RWPE1 (cell line): ENCODE data around the gene CALHM4.
A peak's percentile ranks its signal among the peaks of the same experiment; 100 is the strongest.

Experiments
- CTCF ChIA-PET: fragments of 350-600 bp; sonication (Branson Sonifier 250); formaldehyde crosslinking; extraction: SDS; loops from one replicate; lab custom pipeline; 2021; lab: Yijun Ruan, JAX
- POLR2A ChIA-PET: fragments of 400-600 bp; formaldehyde crosslinking; extraction: SDS; loops from one replicate; lab custom pipeline; 2020; ENCODE audit warnings: antibody characterized with exemption; ENCODE audit not compliant: low non-redundant PET; lab: Yijun Ruan, JAX
- DNase-seq: peaks from one replicate; pipeline ENCODE4 v3.0.0; 2012; ENCODE audit warnings: low spot score
- H3K27ac ChIP-seq: fragments of 450-650 bp; 2 replicates; pipeline ENCODE4 v1.5.1; 2017
- CTCF ChIP-seq: fragments of 450-650 bp; conservative IDR thresholded peaks from 2 replicates; pipeline ENCODE4 v1.5.1; 2017; ENCODE audit warnings: low read depth, mild to moderate bottlenecking

The CALHM4 gene

GRCh38 chr6:116553451-116553850, at the start of gene CALHM4:
CALHM4 (plus strand) TSS chr6:116553751; CDS start chr6:116553794, 43 bp downstream.
- no peak for TF ChIP-seq CTCF
- DNase-seq, result no peak
- ChIA-PET CTCF (interaction anchor here (0.6 kb wide), 1 partner anchor 64 kb away, joined by 3 read pairs; no protein-coding TSS in a partner anchor), POLR2A (no interaction called here)
- no peak within 1 kb of the TSS for H3K27ac ChIP-seq

GRCh38 chr6:116507324-116507723, 46.2 kb upstream of the CALHM4 start:
- POLR2A ChIA-PET, result no interaction called here
- TF ChIP-seq CTCF, result no peak
- CTCF ChIA-PET, result no interaction called here
- H3K27ac ChIP-seq, result no peak overlapping the region
- no peak for DNase-seq

- DNase-seq, result no peak
- no peak for TF ChIP-seq CTCF
- H3K27ac ChIP-seq, result no peak overlapping the region
- CTCF ChIA-PET, result no interaction called here
- POLR2A ChIA-PET, result no interaction called here
These were observed 45.0 kb upstream of the CALHM4 start for GRCh38 chr6:116508527-116508926.

GRCh38 chr6:116511424-116512110, 42.0 kb upstream of the CALHM4 start, which contains the start of gene CALHM5:
CALHM5 (plus strand) TSS chr6:116511639; CDS start chr6:116511697, 58 bp downstream.
- ChIA-PET CTCF (no interaction called here), POLR2A (no interaction called here)
- no peak within 1 kb of the TSS for H3K27ac ChIP-seq
- DNase-seq, result peak; percentile 13
- peak; percentile 17; the same call in 1 of the 2 replicates for TF ChIP-seq CTCF

- TF ChIP-seq CTCF, result no peak
- POLR2A ChIA-PET, result no interaction called here
- no peak for DNase-seq
- CTCF ChIA-PET, result interaction anchor here (0.6 kb wide), 1 partner anchor 11 kb away, joined by 3 read pairs; no protein-coding TSS in a partner anchor
- no peak overlapping the region for H3K27ac ChIP-seq
These were observed 41.4 kb upstream of the CALHM4 start for GRCh38 chr6:116512111-116512559.

GRCh38 chr6:116512734-116513133, 40.8 kb upstream of the CALHM4 start:
- no peak for DNase-seq
- no peak for TF ChIP-seq CTCF
- no peak overlapping the region for H3K27ac ChIP-seq
- POLR2A ChIA-PET, result no interaction called here
- CTCF ChIA-PET, result interaction anchor here (0.6 kb wide), 1 partner anchor 11 kb away, joined by 3 read pairs; no protein-coding TSS in a partner anchor
